ENCODE measurements around the gene POLD4.

Gene POLD4

GRCh38 chr11:67355023-67355793 lies 1.9 kb upstream of the POLD4 start:
- DNase-seq (ENCODE audit: extremely low spot score): no peak
- ChIA-PET POLR2A (interaction anchor here (0.8 to 1.9 kb wide), 4 partner anchors 15 to 46 kb away, joined by 4 to 5 read pairs (median 4); partner anchors contain the start of genes PPP1CA and RAD9A), CTCF (interaction anchor here (0.6 to 11.6 kb wide), 4 partner anchors 15 to 108 kb away, joined by 3 to 182 read pairs (median 5); no protein-coding TSS in a partner anchor)
- TF ChIP-seq ZNF384 (IDR thresholded peaks at IDR 0.05) (no peak), FOXM1 (IDR thresholded peaks at IDR 0.05; ENCODE audit: borderline replicate concordance) (no peak), FOXA1 (IDR thresholded peaks at IDR 0.05) (no peak), ARNT (IDR thresholded peaks at IDR 0.05) (no peak), NFRKB (IDR thresholded peaks at IDR 0.05) (no peak), BHLHE40 (IDR thresholded peaks at IDR 0.05; ENCODE audit: borderline replicate concordance) (no peak), SP1 (IDR thresholded peaks at IDR 0.05) (no peak), L3MBTL2 (conservative IDR thresholded peaks at IDR 0.05) (no peak), FOXK2 (IDR thresholded peaks at IDR 0.05) (no peak), HDGF (IDR thresholded peaks at IDR 0.05; ENCODE audit: borderline replicate concordance) (no peak), SUZ12 (IDR thresholded peaks at IDR 0.05) (no peak), TARDBP (IDR thresholded peaks at IDR 0.05) (no peak), PKNOX1 (IDR thresholded peaks at IDR 0.05) (no peak)

- TF ChIP-seq LEF1 (IDR thresholded peaks at IDR 0.05; ENCODE audit: borderline replicate concordance): no peak
- TF ChIP-seq ZNF384 (IDR thresholded peaks at IDR 0.05): no peak
- no peak for TF ChIP-seq NFRKB (IDR thresholded peaks at IDR 0.05)
- TF ChIP-seq TARDBP (IDR thresholded peaks at IDR 0.05): no peak
- TF ChIP-seq ELF4 (IDR thresholded peaks at IDR 0.05): no peak
- TF ChIP-seq CTBP1 (IDR thresholded peaks at IDR 0.05; ENCODE audit: borderline replicate concordance): no peak
- TF ChIP-seq PKNOX1 (IDR thresholded peaks at IDR 0.05): no peak
- no peak for TF ChIP-seq BHLHE40 (IDR thresholded peaks at IDR 0.05; ENCODE audit: borderline replicate concordance)
- no peak for TF ChIP-seq SUZ12 (IDR thresholded peaks at IDR 0.05)
- TF ChIP-seq FOXK2 (IDR thresholded peaks at IDR 0.05): no peak
- no peak for TF ChIP-seq FOXA1 (IDR thresholded peaks at IDR 0.05)
- no peak for TF ChIP-seq SP1 (IDR thresholded peaks at IDR 0.05)
- no peak for TF ChIP-seq FOXM1 (IDR thresholded peaks at IDR 0.05; ENCODE audit: borderline replicate concordance)
- no peak for TF ChIP-seq ARNT (IDR thresholded peaks at IDR 0.05)
- TF ChIP-seq L3MBTL2 (conservative IDR thresholded peaks at IDR 0.05): no peak
- TF ChIP-seq HDGF (IDR thresholded peaks at IDR 0.05; ENCODE audit: borderline replicate concordance): no peak
These were observed 1.0 kb upstream of the POLD4 start for GRCh38 chr11:67354075-67355022.

GRCh38 chr11:67352546-67353316 lies 615 bp downstream of the POLD4 start:
- no peak for DNase-seq (ENCODE audit: extremely low spot score)
- ChIA-PET CTCF (interaction anchor here (0.6 to 11.6 kb wide), 5 partner anchors 29 to 360 kb away, joined by 3 to 182 read pairs (median 3); partner anchors contain the start of gene GRK2), POLR2A (interaction anchor here (0.8 to 2.2 kb wide), 8 partner anchors 17 to 35 kb away, joined by 3 to 9 read pairs (median 4); no protein-coding TSS in a partner anchor)
- TF ChIP-seq FOXM1 (IDR thresholded peaks at IDR 0.05; ENCODE audit: borderline replicate concordance): no peak
- TF ChIP-seq SUZ12 (IDR thresholded peaks at IDR 0.05): no peak
- no peak for TF ChIP-seq TARDBP (IDR thresholded peaks at IDR 0.05)
- TF ChIP-seq FOXK2 (IDR thresholded peaks at IDR 0.05): no peak
- TF ChIP-seq FOXA1 (IDR thresholded peaks at IDR 0.05): no peak
- no peak for TF ChIP-seq CTBP1 (IDR thresholded peaks at IDR 0.05; ENCODE audit: borderline replicate concordance)
- TF ChIP-seq PKNOX1 (IDR thresholded peaks at IDR 0.05): no peak
- TF ChIP-seq ELF4 (IDR thresholded peaks at IDR 0.05): no peak
- no peak for TF ChIP-seq SP1 (IDR thresholded peaks at IDR 0.05)
- no peak for TF ChIP-seq NFRKB (IDR thresholded peaks at IDR 0.05)
- TF ChIP-seq HDGF (IDR thresholded peaks at IDR 0.05; ENCODE audit: borderline replicate concordance): no peak
- no peak for TF ChIP-seq BHLHE40 (IDR thresholded peaks at IDR 0.05; ENCODE audit: borderline replicate concordance)
- TF ChIP-seq ARNT (IDR thresholded peaks at IDR 0.05): no peak
- TF ChIP-seq L3MBTL2 (conservative IDR thresholded peaks at IDR 0.05): no peak
- TF ChIP-seq LEF1 (IDR thresholded peaks at IDR 0.05; ENCODE audit: borderline replicate concordance): no peak
- TF ChIP-seq ZNF384 (IDR thresholded peaks at IDR 0.05): no peak

More at GRCh38 chr11:67354075-67355022, 1.0 kb upstream of the POLD4 start:
- ChIA-PET CTCF (interaction anchor here (0.6 to 11.6 kb wide), 5 partner anchors 20 to 218 kb away, joined by 3 to 182 read pairs (median 5); no protein-coding TSS in a partner anchor), POLR2A (interaction anchor here (0.8 to 2.2 kb wide), 7 partner anchors 16 to 129 kb away, joined by 3 to 7 read pairs (median 4); partner anchors contain the start of genes AIP, GRK2 and PPP1CA)
- no peak for DNase-seq (ENCODE audit: extremely low spot score)

- no peak for TF ChIP-seq CTBP1 (IDR thresholded peaks at IDR 0.05; ENCODE audit: borderline replicate concordance)
- no peak for TF ChIP-seq L3MBTL2 (conservative IDR thresholded peaks at IDR 0.05)
- no peak for TF ChIP-seq ARNT (IDR thresholded peaks at IDR 0.05)
- no peak for TF ChIP-seq FOXM1 (IDR thresholded peaks at IDR 0.05; ENCODE audit: borderline replicate concordance)
- no peak for TF ChIP-seq SP1 (IDR thresholded peaks at IDR 0.05)
- no peak for TF ChIP-seq ZNF384 (IDR thresholded peaks at IDR 0.05)
- TF ChIP-seq TARDBP (IDR thresholded peaks at IDR 0.05): no peak
- TF ChIP-seq FOXK2 (IDR thresholded peaks at IDR 0.05): no peak
- no peak for TF ChIP-seq ELF4 (IDR thresholded peaks at IDR 0.05)
- TF ChIP-seq NFRKB (IDR thresholded peaks at IDR 0.05): no peak
- no peak for TF ChIP-seq FOXA1 (IDR thresholded peaks at IDR 0.05)
- no peak for TF ChIP-seq BHLHE40 (IDR thresholded peaks at IDR 0.05; ENCODE audit: borderline replicate concordance)
- TF ChIP-seq LEF1 (IDR thresholded peaks at IDR 0.05; ENCODE audit: borderline replicate concordance): no peak
- TF ChIP-seq SUZ12 (IDR thresholded peaks at IDR 0.05): no peak
- TF ChIP-seq PKNOX1 (IDR thresholded peaks at IDR 0.05): no peak
- no peak for TF ChIP-seq HDGF (IDR thresholded peaks at IDR 0.05; ENCODE audit: borderline replicate concordance)
- CTCF ChIA-PET: interaction anchor here (0.5 to 11.6 kb wide), 18 partner anchors 9 to 1235 kb away, joined by 3 to 182 read pairs (median 4); partner anchors contain the start of genes ANKRD13D and PPP1CA
- POLR2A ChIA-PET: interaction anchor here (0.8 to 1.4 kb wide), 4 partner anchors 22 to 63 kb away, joined by 3 to 6 read pairs (median 4); partner anchors contain the start of gene PPP1CA
- peak; percentile 84 for DNase-seq (ENCODE audit: extremely low spot score)
These were observed 1.9 kb downstream of the POLD4 start for GRCh38 chr11:67351275-67352005.

Data from HEK293T (cell line).